Endothelial cell of umbilical vein (primary cell): ENCODE results near the gene ZNF530. TPM values are rescaled to one million over a fixed set of nuclear protein-coding genes. Genes with fewer than 3 reads are reported as not detected.

ENCODE experiments used
- BruUV-seq: library from RNA; stranded (reverse); fragments of 400-500 nt; replicated peaks from 2 replicates; lab custom pipeline; 2021; lab: Mats Ljungman, UMichigan
- CTCF ChIA-PET: fragments of 300-600, 350-600 bp; sonication (Branson Sonifier 250); formaldehyde crosslinking; loops from one replicate; lab custom pipeline; 2021; ENCODE audit warnings: antibody characterized with exemption, inconsistent platforms; lab: Charles Lee
- POLR2A ChIA-PET: fragments of 300-600, 350-600 bp; sonication (Branson Sonifier 250); formaldehyde crosslinking; loops from one replicate; lab custom pipeline; 2021; ENCODE audit warnings: antibody characterized with exemption, inconsistent platforms; lab: Charles Lee
- DNase-seq: peaks from one replicate; pipeline ENCODE4 v3.0.0-alpha.2; 2011; ENCODE audit warnings: low read depth, low spot score
- FAIRE-seq: peaks from 2 replicates; lab custom pipeline; 2011; peaks lifted over from hg19 to GRCh38; lab: Jason Lieb, UNC
- H2AFZ ChIP-seq: 2 replicates; pipeline ENCODE4 v1.6.0; 2012; ENCODE audit warnings: low read depth, low read length, control low read depth, inconsistent platforms
- H3K27ac ChIP-seq: 2 replicates; pipeline ENCODE4 v1.5.1; 2011; ENCODE audit warnings: low read depth, mild to moderate bottlenecking, control low read depth, low read length, moderate library complexity; ENCODE audit not compliant: insufficient read depth
- H3K27me3 ChIP-seq, 2 experiments: 2 replicates each; pipeline versions ENCODE4 v1.6.0 to v1.6.1; 2011; ENCODE audit warnings: low read length in 2 of 2, mixed read lengths in 1 of 2; ENCODE audit not compliant: control insufficient read depth in 2 of 2, insufficient read depth in 2 of 2
- H3K36me3 ChIP-seq, 2 experiments: 2 replicates in 1 of 2; 3 replicates in 1 of 2; pipeline ENCODE4 v1.5.1; 2011; ENCODE audit warnings: low read length in 2 of 2, mild to moderate bottlenecking in 1 of 2, moderate library complexity in 1 of 2; ENCODE audit not compliant: control insufficient read depth in 2 of 2, insufficient read depth in 2 of 2; ENCODE audit errors: extremely low read depth in 1 of 2
- H3K4me1 ChIP-seq: 3 replicates; pipeline ENCODE4 v1.5.1; 2011; ENCODE audit warnings: mild to moderate bottlenecking, low read length; ENCODE audit not compliant: control insufficient read depth, insufficient read depth; ENCODE audit errors: extremely low read depth
- H3K4me2 ChIP-seq: 2 replicates; pipeline ENCODE4 v1.6.1; 2011; ENCODE audit warnings: low read length, control low read depth, mixed read lengths; ENCODE audit not compliant: insufficient read depth
- H3K4me3 ChIP-seq, 3 experiments: fragments of 200-600 bp in 1 of 3; sonication (generic), shearing (Covaris generic) in 1 of 3; replicated peaks in 1 of 3; 2 replicates each; pipeline ENCODE4 v1.5.1; 2011 to 2016; ENCODE audit warnings: control low read depth in 3 of 3, low read length in 3 of 3, mild to moderate bottlenecking in 2 of 3, inconsistent platforms in 1 of 3, low read depth in 1 of 3, moderate library complexity in 1 of 3; ENCODE audit not compliant: insufficient read depth in 1 of 3
- H3K79me2 ChIP-seq: 2 replicates; pipeline ENCODE4 v1.6.0; 2012; ENCODE audit warnings: low read length, inconsistent platforms; ENCODE audit not compliant: control insufficient read depth, insufficient read depth
- H3K9ac ChIP-seq: replicated peaks from 2 replicates; pipeline ENCODE3; 2011; ENCODE audit warnings: low read length, control low read depth; ENCODE audit not compliant: insufficient read depth; ENCODE audit errors: extremely low read depth
- H3K9me1 ChIP-seq: replicated peaks from 3 replicates; pipeline ENCODE4 v1.6.0; 2011; ENCODE audit warnings: mild to moderate bottlenecking, low read length; ENCODE audit not compliant: control insufficient read depth, insufficient read depth; ENCODE audit errors: extremely low read depth
- H3K9me3 ChIP-seq: replicated peaks from 2 replicates; pipeline ENCODE4 v1.5.1; 2012; ENCODE audit warnings: low read length, inconsistent platforms; ENCODE audit not compliant: control insufficient read depth, insufficient read depth
- H4K20me1 ChIP-seq: replicated peaks from 2 replicates; pipeline ENCODE3; 2011; ENCODE audit warnings: mild to moderate bottlenecking, low read length; ENCODE audit not compliant: control insufficient read depth, insufficient read depth; ENCODE audit errors: extremely low read depth
- CTCF ChIP-seq, 2 donors: IDR thresholded peaks; 1 replicate in 1 of 2; 2 replicates in 1 of 2; pipeline ENCODE4 v1.5.1; 2011; ENCODE audit warnings: low read length in 2 of 2, mild to moderate bottlenecking in 2 of 2, moderate library complexity in 2 of 2, control low read depth in 1 of 2, inconsistent platforms in 1 of 2, low read depth in 1 of 2; ENCODE audit not compliant: insufficient read depth in 1 of 2; ENCODE audit errors: extremely low read depth in 1 of 2
- EZH2 ChIP-seq: IDR thresholded peaks from 2 replicates; pipeline ENCODE4 v1.6.1; 2012; ENCODE audit warnings: borderline replicate concordance, low read depth, mild to moderate bottlenecking, moderate library complexity, low read length, inconsistent platforms; ENCODE audit not compliant: severe bottlenecking
- FOS ChIP-seq: IDR thresholded peaks from 2 replicates; pipeline ENCODE4 v1.6.1; 2011; ENCODE audit warnings: mild to moderate bottlenecking, low read length, moderate library complexity, borderline replicate concordance; ENCODE audit not compliant: insufficient read depth
- GATA2 ChIP-seq: IDR thresholded peaks from 2 replicates; pipeline ENCODE4 v1.7.0; 2011; ENCODE audit warnings: low read depth, mild to moderate bottlenecking, moderate library complexity, mixed read lengths, low read length; ENCODE audit not compliant: insufficient read length, insufficient read depth
- JUN ChIP-seq: IDR thresholded peaks from 2 replicates; pipeline ENCODE4 v1.6.1; 2011; ENCODE audit warnings: borderline replicate concordance, low read depth; ENCODE audit not compliant: insufficient read length, insufficient read depth
- MAX ChIP-seq: IDR thresholded peaks from 2 replicates; pipeline ENCODE4 v1.6.1; 2011; ENCODE audit not compliant: insufficient read depth, insufficient read length
- MYC ChIP-seq: IDR thresholded peaks from one replicate; pipeline ENCODE4 v1.6.1; 2011; ENCODE audit warnings: mild to moderate bottlenecking, low read depth, low read length
- POLR2A ChIP-seq: IDR thresholded peaks from 2 replicates; pipeline ENCODE4 v1.6.1; 2012; ENCODE audit warnings: low read depth, mild to moderate bottlenecking, control low read depth, low read length
- POLR2AphosphoS5 ChIP-seq: IDR thresholded peaks from 2 replicates; pipeline ENCODE4 v1.6.1; 2012; ENCODE audit warnings: low read depth, mild to moderate bottlenecking, control low read depth, low read length, moderate library complexity; ENCODE audit not compliant: insufficient read depth
- dilution Hi-C: fragments of 300-500 bp; cut with MboI; formaldehyde crosslinking; loops from one replicate; pipeline ENCODE4 v1.15.0; 2019; ENCODE audit warnings: low sequenced_read_pairs; ENCODE audit not compliant: extremely low pct_ligation_motif_present
- intact Hi-C: fragments of 100-400 bp; cut with micrococcal nuclease; formaldehyde crosslinking; loops from one replicate; pipeline ENCODE4 v1.10.0; 2022
- polyA plus RNA-seq, 4 experiments: library from polyadenylated mRNA; depleted of rRNA in 3 of 4; stranded (reverse) in 3 of 4; unstranded in 1 of 4; fragments of >200 nt; gene quantifications; 2 replicates each; pipeline versions ENCODE4 v1.2.1 to v1.2.3, GENCODE V29; 2011 to 2012; ENCODE audit warnings: missing spikeins in 1 of 4
- total RNA-seq: library from RNA; stranded (reverse); gene quantifications from 2 replicates; pipeline ENCODE4 v1.2.3, GENCODE V29; 2021

ZNF530 gene
- total and polyA plus RNA-seq, 2 donors (not counting 3 experiments of a cell fraction or from before 2014, with no cell fraction given) = 1.5 to 4.0 TPM

DNA sequence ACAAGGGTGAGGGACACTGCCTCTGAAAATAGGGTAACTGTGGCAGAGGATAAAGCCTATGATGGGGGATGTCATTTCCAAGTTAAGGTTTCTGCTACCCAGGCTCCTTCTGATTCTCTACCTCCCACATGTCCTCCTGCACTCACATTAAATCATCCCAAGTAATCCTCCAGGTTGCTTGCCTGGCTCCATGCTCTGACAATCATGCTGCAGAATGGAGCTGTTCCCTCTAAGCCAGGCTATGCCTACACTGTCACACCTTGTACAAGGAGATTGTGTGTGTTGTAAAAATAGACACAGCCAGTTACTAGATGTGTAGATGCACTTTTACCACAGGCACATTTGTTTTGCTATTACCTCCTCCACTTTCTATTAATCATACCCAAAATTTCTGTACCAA, 29.0 kb upstream of the ZNF530 start:
- Histone ChIP-seq H3K9me3 (peaks cover 34% of the 10 kb centered on the region), H4K20me1 (no peaks in the 10 kb centered on the region), H3K79me2 (no peaks in the 10 kb centered on the region), H3K27me3 (no peaks in the 10 kb centered on the region), H3K9me1 (no peaks in the 10 kb centered on the region), H3K4me3 (no peak overlapping the region), H3K27ac (no peak overlapping the region), H3K4me2 (no peak overlapping the region), H2AFZ (no peak overlapping the region), H3K9ac (no peak overlapping the region), H3K36me3 (peaks cover 7 to 28% of the 10 kb centered on the region in 2 experiments), H3K4me1 (no peaks in the 10 kb centered on the region)
- POLR2A ChIA-PET = no interaction called here
- DNase-seq (no peak), FAIRE-seq (no peak)
- CTCF ChIA-PET = no interaction called here
- dilution Hi-C loops (no loop called here), intact Hi-C loops (no loop called here)
- BruUV-seq = no TSS peak
- TF ChIP-seq POLR2A = no peak
- TF ChIP-seq FOS = no peak
- TF ChIP-seq MYC = no peak
- no peak for TF ChIP-seq CTCF (IDR thresholded peaks at IDR 0.05; ENCODE audit: extremely low read depth in 1 of 2, insufficient read depth in 1 of 2, low read depth in 1 of 2, low read length in 2 of 2)
- no peak for TF ChIP-seq POLR2AphosphoS5
- TF ChIP-seq GATA2 = no peak
- no peak for TF ChIP-seq JUN
- TF ChIP-seq MAX = no peak
- TF ChIP-seq EZH2 = no peak
